Eye (tissue), 1 donor: ENCODE results near the gene KRTAP10-4.
"Not testable (repeated sequence)": the region's sequence is repeated elsewhere in the genome, so short reads cannot be mapped to it uniquely, and the experiment has no call there.

Experiments
- DNase-seq: peaks from one replicate; pipeline ENCODE4 v3.0.0-alpha.2; 2015

Gene KRTAP10-4

DNA sequence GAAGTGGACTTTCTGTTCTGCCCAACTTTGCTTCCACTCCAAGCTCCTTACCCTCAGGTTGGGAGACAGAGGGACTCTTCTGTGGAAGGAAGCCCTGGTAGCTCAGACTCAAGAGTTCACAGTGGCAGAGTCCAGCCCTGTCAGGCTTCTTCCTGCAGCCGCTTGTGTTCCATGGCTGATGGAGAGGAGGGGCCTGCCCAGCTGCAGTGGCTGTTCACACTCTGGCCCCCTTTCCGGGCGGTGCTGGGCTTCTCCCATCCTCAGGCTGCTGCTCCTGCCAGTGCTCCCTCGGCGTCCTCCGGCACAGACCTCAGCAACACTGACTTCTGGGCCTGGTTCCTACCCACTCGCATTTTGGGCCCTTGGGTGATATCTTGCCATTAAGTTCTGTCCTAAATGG lies 37.6 kb upstream of the KRTAP10-4 start:
- no peak for DNase-seq

DNA sequence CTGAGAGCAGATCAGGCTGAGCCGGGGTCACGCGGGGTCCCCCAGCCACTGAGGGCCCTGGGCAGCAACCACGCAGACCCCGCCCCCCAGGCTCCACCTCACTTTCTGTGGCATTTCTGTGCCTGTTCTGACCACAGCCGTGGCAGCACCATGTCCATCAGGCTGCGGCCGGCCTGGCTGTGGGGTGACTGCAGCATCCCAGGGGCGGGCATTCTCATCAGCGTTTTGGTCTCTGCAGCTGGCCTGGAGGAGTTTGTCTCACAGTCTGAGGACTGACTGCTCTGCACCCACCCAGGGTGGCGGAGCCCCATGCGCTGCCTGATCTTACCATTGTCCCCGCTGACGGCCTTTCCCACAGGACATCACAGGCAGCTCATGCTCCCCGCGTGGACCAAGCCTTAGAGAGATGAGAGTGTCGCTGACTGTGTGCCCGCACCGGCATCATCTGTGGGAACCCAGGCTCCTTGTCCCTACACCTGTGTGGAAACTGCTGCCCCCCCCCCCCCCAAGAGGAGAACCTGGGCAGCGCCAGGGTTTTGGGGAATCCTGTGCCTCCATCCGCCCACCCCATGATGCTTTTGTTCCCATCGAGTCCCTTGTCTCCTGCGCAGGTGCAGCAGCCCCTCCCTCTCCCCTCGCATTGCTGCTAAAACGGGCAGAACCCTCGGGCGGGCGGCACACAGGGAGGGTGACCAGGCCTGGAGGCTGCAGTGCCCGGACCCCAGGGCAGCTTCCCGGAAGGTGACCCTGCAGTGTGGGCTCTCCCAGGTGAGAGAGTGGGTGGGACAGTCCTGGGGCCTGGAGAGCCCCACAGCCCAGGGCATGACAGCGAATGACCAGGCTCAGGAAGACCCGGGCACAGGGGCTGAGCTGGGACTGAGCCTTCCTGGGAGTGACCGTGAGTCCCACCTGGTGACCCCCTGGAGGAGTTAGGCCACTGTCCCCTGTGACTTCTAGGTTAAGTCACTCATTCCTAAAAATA lies 35.3 kb upstream of the KRTAP10-4 start:
- no peak for DNase-seq

DNA sequence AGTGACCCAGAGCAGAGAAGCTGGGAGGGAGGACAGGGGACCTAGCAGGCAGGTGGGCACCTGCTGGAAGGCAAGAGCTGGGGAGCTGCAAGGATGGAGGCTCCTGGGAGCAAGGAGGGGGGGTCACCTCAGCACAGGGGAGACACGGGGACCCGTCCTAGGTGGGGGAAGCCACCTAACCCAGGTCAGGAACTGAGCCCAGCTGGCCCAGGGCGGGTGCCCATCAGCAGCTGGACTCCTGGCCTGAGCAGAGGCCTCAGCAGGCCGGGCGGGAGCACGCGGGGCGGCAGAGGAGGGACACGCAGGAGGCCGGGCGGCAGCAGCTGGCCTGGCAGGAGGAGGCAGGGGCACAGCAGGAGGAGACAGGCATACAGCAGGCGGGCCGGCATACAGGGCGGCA lies 34.5 kb upstream of the KRTAP10-4 start:
- DNase-seq: no peak

DNA sequence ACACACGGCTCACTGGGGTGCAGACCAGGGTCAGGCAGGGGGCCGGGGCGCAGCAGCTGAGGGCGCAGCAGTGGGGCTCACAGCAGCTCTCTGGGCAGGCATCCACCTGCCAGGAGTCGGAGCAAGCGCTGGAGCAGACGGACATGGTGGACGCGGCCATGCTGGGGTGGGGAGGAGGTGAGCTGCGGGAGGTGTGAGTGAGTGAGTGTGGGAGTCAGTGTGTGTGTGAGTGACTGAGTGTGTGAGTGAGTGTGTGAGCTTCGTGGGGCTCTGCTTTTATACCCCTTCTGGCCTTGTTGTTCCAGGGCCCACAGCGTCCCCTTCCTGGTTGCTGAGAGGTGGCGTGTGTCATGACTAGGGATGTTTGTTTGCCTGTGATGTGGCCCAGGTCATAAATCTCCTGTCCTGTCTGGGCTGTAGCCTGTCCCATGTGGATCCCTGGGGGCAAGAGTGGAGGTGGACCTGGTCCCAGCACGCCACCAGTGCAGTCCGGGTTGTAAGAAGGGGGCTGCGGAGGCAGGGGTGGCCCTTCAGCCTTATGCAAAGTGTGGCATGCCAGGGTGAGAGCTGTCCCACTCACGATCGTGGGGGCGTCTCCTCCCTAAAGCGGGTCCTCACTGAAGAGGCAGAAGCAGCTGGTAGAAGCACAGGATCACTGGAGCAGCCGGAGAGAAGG lies 33.4 kb upstream of the KRTAP10-4 start, which contains the start of gene KRTAP10-1:
Gene KRTAP10-1, minus strand, starts transcription at position 205 of the 676 bp plus-strand sequence. Its CDS starts 45 bp downstream, at position 160.
- no peak for DNase-seq

DNA sequence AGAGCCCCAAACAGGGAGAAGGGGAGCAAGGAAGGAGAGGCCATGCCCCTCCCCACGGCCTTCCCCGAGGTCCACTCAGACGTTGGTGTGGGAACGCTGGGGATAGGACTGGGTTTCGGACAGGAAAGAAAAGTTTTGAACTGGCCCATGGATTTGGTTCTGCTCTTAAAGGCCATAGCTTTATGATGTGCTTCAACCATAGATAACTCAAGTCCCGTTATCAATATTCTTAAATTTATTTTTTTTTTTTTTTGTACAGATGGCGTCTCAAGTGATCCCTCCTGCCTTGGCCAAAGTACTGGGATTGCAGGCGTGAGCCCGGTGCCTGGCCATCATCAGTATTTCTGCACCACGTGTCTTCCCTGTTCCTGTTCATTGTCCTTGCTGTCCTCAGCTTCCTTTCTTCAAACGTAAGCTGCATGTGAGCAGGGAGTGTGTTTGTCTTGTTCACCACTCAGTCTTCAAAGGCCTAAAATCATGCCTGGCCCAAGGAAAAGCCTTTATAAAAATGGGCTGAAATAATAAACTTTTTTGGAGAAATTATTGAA lies 32.7 kb upstream of the KRTAP10-4 start:
- DNase-seq: no peak

DNA sequence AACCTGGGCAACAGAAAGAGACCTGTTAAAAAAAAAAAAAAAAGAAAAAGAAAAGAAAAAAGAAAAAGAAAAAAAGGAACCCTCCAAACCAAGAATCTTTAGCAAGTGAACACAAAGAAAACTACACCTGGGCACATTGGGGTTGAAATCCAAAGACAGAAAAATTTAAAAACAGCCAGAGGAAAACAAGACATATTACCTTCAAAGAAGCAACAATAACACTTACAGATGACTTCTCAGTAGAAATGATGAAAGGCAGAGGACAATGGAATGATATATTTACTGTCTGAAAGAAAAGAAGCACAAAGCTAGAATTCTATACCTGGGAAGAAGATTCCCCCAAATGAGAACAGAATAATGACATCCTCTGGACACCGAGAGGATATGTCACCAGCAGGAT lies 30.8 kb upstream of the KRTAP10-4 start:
- DNase-seq: no peak

DNA sequence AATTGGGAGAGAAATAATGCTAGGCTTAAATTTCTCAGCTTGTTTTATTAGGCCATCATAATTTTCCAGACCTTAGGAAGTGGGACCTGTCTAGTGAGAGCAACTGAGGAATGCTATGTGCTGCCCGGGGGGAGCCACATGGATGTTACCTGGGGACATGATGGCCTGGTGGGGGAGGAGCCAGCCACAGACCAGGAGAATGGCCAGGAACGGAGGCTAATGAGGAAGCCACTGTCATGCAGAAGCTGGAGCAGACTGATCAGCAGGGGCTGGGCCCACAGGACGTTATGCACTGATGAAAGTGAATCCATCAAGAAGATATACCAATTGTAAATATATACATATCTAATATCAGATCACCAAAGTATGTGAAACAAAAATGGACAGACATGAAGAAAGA lies 29.0 kb upstream of the KRTAP10-4 start:
- no peak for DNase-seq

DNA sequence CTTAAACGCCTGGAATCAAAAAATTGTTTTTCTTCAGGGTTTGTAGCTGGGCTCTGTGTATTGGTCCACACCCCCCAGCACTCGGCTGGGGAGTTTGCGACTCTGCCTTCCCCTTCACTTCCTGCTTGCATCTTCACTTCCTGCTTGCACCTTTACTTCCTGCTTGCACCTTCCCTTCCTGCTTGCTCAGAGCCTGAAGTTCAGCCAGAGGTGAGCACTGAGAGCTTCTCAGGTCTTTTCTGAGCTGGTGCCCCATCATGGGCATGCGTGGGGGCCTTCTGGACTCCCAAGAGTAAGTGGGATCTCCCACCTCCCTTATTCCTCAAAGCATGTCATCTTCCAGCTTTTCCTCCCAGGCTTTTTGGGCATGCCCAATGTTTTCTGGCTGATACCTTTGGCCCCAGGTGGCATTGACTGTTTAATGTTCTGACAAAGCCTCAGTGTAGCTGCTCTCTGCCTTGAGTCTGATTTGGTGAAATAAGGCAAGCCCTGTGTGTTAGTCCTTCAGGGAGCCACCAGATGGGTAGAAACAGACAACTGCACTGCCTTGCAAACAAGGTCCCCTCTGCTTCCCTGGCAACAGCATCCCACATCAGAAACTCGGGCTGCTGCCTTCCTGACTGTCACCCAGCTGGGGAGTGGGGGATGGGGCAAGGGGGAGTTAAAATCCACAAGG lies 25.7 kb upstream of the KRTAP10-4 start:
- peak; percentile 11 for DNase-seq

DNA sequence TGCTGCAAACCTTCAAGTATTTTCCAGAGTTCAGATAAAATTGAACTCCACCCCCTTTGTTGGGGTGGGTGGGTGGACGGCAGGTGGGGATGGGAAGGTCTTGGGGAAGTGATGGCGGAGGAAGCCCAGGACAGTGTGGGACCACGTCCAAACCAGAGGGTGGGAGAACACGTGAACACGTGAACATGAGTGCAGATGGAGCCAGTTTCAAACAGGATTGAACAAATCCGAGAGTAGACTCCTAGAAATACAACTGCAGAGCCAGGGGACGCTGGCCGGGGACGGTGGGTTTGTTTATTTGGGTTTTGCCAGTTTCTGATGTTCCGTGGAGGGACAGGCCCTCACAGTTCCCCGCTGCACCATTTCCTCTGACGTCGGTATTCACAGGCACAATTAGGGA lies 25.1 kb upstream of the KRTAP10-4 start:
- no peak for DNase-seq

DNA sequence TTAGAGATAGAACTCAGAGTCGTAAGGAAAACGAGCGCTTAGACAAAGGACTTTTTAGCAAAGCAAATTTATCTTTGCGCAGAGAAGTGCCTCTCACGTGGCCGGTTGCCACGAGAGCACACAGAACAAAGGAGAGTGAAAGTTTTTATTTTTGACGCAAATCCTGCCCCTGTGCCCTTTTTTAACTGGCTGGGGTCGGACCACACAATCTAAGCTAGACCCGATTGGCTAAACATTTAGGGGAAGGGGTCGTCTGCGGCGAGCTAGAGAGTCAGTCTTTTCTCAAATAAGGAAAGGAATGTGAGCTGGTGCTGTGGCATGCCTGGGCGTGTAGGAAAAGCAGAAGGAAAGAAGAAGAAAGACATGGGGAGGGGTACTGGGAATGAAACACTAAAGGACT lies 24.6 kb upstream of the KRTAP10-4 start:
- DNase-seq: peak; percentile 48

DNA sequence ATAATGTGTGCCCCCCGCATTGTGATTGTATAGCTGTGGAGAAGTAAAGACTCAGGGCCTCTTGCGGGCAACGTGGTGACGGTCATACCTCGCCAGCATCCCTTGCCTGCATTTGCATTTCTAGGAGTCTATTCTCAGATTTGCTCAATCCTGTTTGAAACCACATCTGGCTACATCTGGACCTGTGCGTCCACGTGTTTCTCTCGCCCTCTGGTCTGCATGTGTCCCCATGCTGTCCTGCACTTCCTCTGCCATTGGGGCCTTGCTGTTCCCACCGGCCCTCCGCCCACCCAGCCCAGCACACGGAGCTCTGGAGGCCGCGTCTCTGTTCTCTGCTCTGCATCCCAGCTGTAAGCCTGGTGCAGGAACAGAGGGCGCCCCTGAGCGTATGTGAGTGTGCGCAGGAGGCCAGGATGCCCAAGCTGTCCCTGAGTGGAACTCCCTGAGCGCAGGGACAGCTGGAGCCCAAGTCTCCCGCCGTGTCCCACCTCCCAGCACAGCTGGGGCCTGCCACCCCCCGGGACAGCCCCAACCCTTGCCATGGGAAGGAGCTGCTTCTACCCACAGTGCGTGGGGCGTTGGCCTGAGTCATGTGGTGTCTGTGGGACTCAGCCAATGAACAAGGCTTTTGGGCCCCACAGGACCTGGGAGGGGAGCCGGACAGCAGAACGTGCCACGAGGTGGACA lies 23.9 kb upstream of the KRTAP10-4 start:
- DNase-seq: peak; percentile 12

DNA sequence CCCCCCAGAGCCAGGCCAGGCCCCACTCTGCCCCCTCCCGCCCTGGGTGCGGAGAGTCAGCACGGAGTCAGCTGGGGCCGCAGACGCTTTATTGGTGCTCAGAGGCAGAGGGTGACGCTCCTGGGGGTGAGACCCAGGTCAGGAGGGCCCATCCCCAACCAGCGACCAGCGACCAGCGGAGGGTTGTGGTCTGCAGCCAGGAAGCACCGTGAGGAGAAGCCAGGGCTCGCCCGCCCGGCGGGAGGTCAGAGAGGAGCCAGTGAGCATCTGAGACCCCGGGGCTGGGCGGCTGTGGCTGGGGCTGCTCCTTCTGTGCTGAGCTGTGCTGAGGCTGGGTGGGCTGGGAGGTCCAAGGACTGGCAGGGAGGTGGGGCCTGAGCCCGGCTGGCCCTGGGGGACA lies 23.2 kb upstream of the KRTAP10-4 start:
- DNase-seq: peak; percentile 11

DNA sequence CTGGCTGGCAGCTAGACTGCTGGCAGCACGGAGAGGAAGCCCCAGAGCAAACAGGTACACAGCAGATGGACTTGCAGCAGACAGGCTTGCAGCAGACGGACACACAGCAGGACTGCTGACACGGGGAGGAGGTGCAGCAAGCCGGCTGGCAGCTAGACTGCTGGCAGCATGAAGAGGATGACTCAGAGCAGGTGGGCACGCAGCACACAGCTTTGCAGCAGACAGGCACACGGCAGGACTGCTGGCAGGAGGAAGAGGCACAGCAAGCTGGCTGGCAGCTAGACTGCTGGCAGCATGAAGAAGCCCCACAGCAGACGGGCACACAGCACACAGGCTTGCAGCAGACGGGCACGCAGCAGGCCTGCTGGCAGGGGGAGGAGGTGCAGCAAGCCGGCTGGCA lies 22.7 kb upstream of the KRTAP10-4 start:
- DNase-seq: no peak

DNA sequence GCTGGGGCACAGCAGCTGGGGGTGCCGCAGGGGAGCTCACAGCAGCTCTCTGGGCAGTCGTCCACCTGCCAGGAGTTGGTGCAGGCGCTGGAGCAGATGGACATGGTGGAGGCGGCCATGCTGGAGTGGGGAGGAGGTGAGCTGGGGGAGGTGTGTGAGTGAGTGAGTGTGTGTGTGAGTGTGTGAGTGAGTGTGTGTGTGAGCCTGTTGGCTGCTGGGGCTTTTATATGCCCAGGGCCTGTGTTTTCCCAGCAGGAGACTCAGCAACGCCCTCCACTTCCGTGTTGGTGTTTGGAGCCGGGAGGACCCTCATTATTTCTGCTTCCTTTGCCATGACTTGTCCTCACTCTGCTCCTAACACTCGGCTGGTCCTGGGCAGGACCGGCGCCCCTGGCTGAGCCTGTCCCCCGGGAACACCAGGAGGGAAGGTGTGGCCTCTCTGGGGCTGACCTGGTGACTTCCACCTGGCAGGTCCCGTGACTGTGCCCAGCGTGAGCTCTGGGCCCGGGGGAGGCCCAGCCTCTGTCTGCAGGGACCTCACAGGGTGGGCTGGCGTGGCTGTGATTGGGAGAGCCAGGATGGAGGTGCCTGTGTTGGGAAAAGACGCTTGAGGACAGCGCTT lies 22.1 kb upstream of the KRTAP10-4 start, which contains the start of gene KRTAP10-2:
Gene KRTAP10-2, minus strand, starts transcription at position 166 of the 622 bp plus-strand sequence. Its CDS starts 47 bp downstream, at position 119.
- peak; percentile 35 for DNase-seq

DNA sequence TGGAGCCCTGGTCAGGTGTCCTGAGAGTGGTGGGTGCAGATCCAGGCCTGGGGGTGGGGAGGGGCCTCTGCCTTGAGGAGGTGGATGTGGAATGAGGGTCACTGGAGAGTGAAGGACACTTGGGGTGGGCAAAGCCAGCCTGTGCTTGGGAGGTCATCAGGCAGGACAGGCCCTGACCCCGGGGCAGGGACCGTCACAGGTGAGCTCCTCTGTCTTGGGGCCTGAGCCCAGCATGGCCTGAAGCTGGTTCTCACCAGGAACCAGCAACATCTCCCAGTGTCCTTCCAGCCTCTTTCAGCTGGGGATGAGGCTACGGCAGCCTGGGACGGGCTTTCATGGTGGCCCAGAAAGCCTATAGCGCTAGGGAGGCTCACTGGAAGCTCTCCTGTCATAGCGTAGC lies 21.4 kb upstream of the KRTAP10-4 start:
- no peak for DNase-seq

DNA sequence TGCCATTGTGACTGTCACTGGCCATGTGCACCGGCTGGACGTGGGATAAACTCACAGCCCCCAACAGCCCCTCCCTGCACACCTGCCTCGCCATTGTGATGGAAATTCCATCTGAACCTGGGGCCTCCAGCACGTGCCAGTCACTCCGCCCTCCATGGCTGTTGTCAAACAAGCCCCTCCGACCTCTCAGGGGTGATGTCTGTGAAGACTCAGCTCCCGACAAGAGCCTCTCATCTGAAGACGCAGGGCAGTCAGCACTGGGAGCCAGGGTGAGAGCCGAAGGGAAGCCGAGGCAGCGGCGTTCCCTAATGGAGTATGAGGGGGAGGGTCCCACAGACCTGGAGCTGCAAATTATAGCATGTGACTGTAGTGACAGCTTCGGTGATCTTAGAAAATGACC lies 20.8 kb upstream of the KRTAP10-4 start:
- DNase-seq: no peak

DNA sequence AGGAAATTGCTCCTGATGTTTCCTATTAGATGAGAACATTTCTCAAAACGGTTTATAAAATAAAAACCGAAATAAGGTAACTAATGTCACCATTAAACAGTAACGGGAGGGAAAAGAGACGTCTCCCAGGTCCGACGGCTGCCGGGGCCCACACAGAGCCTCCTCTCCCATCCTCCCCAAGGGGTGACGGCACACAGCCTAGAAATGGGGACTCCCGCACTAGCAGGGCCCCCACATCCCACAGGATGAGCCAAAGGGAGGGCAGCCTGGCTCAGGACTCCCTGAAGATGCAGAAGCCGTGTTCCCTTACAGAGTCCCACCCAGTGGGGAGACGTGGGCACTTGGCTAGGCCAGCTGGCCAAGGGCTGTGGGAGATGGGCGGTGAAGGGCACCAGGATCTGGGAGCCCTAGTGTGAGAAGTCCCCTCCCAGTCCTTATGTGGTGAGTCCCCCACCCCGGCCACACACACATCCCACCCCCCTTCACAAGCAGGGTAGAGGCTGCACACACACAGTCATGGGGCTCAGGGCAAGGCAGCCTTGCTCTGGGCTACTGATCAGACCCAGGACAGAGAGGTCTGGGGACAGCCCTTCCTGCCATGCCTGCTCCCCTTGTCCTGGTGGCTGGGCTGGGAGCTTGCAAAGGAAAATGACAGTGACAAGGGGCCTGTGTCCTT lies 18.2 kb upstream of the KRTAP10-4 start:
- no peak for DNase-seq

DNA sequence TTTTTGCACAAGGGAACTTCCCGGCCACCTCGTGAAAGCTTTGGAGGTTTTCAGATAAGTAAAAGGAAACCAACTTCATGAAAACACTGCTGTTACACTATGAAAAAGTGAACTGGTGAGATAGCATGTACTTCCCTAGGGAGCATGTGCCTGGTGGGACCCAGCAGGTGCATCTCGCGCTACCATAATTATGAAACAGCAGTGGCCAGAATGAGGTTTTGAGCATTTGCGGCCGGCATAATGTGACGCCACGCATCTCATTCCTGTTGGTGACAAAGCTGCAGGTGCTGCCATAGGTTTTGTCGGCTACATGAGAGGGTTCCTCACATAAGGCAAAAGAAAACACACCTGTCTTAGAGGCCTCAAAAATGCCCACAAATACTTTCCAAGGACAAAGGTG lies 16.6 kb upstream of the KRTAP10-4 start:
- no peak for DNase-seq

DNA sequence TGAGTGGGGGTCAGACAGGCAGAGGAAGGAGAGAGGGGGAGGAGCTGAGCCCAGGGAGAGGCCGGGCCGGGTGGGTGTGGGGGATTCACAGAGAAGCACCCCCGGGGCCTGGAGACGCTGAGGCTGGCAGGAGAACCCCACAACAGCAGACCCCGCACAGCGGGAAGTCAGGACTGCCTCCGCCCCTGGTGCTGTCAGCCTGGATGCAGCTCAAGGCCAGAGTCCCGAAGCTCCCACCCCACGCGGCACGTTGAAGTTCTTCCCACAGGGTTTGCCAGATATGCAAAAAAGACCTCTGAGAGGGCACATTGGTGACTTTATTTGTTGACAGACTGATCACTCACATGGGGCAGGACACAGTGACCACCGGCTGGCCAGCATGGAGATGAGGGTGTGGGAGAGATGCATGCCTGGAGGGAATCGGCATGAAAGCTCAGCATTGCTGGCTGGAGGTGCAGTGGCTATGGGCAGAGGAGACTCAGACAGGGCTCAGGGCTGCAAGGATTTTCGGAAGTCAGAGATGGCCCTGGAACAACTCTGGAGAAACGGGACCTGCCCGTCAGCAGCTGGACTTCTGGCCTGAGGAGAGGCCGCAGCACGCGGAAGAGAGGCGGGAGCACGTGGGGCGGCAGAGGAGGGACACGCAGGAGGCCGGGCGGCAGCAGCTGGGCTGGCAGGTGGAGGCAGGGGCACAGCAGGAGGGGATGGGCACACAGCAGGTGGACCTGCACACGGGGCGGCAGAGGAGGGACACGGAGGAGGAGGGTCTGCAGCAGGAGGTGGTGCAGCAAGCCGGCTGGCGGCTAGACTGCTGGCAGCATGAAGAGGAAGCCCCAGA lies 15.8 kb upstream of the KRTAP10-4 start:
- peak; percentile 36 for DNase-seq

DNA sequence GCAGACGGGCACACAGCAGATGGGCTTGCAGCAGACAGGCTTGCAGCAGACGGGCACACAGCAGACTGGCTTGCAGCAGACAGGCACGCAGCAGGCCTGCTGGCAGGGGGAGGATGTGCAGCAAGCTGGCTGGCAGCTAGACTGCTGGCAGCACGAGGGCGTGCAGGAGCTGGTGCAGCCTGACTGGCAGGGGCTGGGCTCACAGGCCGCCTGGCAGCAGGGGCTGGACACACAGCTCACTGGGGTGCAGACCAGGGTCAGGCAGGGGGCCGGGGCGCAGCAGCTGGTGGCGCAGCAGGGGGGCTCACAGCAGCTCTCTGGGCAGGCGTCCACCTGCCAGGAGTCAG lies 15.2 kb upstream of the KRTAP10-4 start:
- DNase-seq: not testable (repeated sequence)
